ACC112 (cell line): ENCODE data around the gene CD8B2.
"Not testable (repeated sequence)": the region's sequence is repeated elsewhere in the genome, so short reads cannot be mapped to it uniquely, and the experiment has no call there.

ENCODE experiments used
- H2AFZ ChIP-seq: fragments of 200-600 bp; sonication (generic); one replicate; pipeline ENCODE4 v1.6.0; 2017; ENCODE audit warnings: antibody characterized with exemption, low read length; ENCODE audit not compliant: unreplicated experiment
- H3K27ac ChIP-seq: fragments of 200-600 bp; sonication (generic); 2 replicates; pipeline ENCODE4 v1.5.1; 2014; ENCODE audit warnings: low read depth, mild to moderate bottlenecking, antibody characterized with exemption, low read length, moderate library complexity
- H3K27me3 ChIP-seq: fragments of 200-600 bp; sonication (generic); 2 replicates; pipeline ENCODE4 v1.6.1; 2014; ENCODE audit warnings: mild to moderate bottlenecking, antibody characterized with exemption, low read length, moderate library complexity, mixed read lengths; ENCODE audit not compliant: insufficient read depth
- H3K36me3 ChIP-seq: fragments of 200-600 bp; sonication (generic); 2 replicates; pipeline ENCODE4 v1.6.1; 2016; ENCODE audit warnings: mild to moderate bottlenecking, antibody characterized with exemption, low read length, moderate library complexity, mixed read lengths; ENCODE audit not compliant: insufficient read depth
- H3K4me1 ChIP-seq: fragments of 200-600 bp; sonication (generic); one replicate; pipeline ENCODE4 v1.6.1; 2016; ENCODE audit warnings: low read length, mixed read lengths; ENCODE audit not compliant: insufficient read depth, unreplicated experiment, control insufficient read depth
- H3K4me3 ChIP-seq: fragments of 200-600 bp; sonication (generic); 2 replicates; pipeline ENCODE4 v1.5.1; 2014; ENCODE audit warnings: mild to moderate bottlenecking, low read depth, low read length
- H3K79me2 ChIP-seq: fragments of 200-600 bp; sonication (generic); one replicate; pipeline ENCODE4 v1.6.0; 2016; ENCODE audit warnings: low read length; ENCODE audit not compliant: control insufficient read depth, unreplicated experiment, insufficient read depth

Gene CD8B2

DNA sequence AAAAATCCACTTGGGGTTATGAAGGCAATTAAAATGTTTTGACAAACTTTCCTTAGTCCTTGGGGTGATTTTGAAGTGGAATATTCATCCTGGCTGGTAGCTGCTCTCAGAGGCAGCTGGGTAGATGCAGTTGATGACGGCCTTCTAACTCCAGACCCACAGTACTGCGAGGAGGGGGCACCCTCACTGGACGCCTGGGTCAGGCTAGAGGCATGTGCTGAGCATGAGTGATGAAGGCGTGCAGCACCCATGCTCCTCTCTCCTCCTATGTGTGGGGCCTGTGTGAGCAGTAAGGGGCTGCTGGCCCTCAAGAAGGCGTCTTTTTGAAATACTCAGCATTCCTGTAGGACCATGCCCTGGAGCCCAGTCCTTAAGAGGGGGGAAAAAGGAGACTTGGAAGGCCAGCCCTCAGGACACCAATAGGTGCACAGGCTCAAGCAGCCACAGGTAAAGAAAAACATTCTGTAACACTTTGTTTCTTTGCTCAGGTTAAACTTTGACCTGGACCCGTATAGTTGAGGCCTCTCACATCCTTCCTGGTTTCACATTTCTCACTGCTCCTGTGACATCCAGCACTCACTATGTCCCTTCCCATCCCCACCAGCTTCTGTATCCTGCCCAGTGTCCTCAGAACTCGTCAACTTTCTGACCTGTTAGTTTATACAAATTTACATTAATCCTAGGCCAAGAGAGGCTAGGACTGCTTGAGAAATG is 64.4 kb downstream of the CD8B2 start:
- Histone ChIP-seq H2AFZ (no peak overlapping the region), H3K27ac (no peak overlapping the region), H3K4me1 (no peaks in the 10 kb centered on the region), H3K36me3 (no peaks in the 10 kb centered on the region), H3K27me3 (peaks cover 7% of the 10 kb centered on the region; the same call in 1 of the 2 replicates), H3K79me2 (no peaks in the 10 kb centered on the region), H3K4me3 (no peak overlapping the region)

DNA sequence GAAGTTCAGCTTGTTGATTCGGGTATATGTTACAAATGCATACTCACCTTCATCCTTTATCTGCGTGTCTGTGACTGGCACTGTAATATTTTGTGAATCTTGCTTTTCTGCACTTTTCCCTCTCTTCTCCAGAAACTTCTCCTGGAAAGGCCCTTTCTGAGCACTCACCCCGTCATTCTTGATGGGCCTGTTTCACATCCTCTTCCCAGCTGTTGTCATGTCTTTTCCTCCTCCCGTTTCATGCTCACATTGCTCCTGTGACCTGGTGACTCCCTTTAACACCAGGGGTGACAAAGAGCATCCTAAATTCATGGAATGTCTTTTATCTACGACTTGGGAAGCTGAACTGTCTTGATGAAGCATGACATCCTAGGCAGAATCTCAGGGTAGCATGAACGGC is 65.8 kb downstream of the CD8B2 start:
- Histone ChIP-seq H3K27me3 (no peaks in the 10 kb centered on the region), H3K4me3 (no peak overlapping the region), H3K36me3 (no peaks in the 10 kb centered on the region), H3K79me2 (no peaks in the 10 kb centered on the region), H2AFZ (no peak overlapping the region), H3K4me1 (no peaks in the 10 kb centered on the region), H3K27ac (no peak overlapping the region)

DNA sequence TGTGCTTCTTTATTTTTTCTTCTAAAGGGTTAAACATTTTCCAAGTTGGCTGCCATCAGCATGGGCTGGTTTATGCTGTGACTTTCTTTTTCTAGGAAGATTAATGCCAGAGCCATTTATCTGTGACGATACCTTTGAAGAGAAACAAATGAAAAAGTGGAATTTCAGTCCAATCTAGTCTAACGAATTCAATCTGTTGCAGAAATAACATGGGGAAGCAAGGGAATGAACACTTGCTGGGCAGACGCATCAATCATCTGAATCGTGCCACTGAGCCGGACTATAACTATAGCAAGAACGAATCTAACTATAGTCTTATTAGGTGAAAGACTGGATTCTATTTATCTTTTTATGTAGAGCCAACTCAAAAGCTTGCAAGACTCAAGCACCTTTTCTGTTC is 66.2 kb downstream of the CD8B2 start:
- Histone ChIP-seq H3K4me3 (no peak overlapping the region), H3K4me1 (no peaks in the 10 kb centered on the region), H3K27me3 (no peaks in the 10 kb centered on the region), H2AFZ (no peak overlapping the region), H3K27ac (no peak overlapping the region), H3K79me2 (no peaks in the 10 kb centered on the region), H3K36me3 (no peaks in the 10 kb centered on the region)

DNA sequence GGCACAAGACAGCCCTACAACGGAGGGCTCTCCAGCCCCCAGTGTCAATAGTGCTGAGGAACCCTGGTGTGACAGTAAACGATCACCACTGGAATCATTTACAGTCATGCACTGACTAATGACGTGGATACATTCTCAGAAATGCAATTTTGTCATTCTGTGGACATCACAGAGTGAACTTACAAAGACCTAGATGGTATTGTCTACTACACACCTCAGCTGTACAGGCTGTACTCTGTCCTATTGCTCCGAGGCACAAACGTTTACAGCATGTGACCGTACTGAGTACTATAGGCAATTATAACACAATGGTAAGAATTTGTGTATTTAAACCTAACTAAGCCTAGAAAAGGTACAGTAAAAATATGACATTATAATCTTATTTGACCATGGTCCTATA is 67.2 kb downstream of the CD8B2 start:
- Histone ChIP-seq H3K36me3 (no peaks in the 10 kb centered on the region), H3K4me3 (no peak overlapping the region), H3K4me1 (no peaks in the 10 kb centered on the region), H3K27me3 (no peaks in the 10 kb centered on the region), H2AFZ (no peak overlapping the region), H3K79me2 (no peaks in the 10 kb centered on the region), H3K27ac (no peak overlapping the region)

DNA sequence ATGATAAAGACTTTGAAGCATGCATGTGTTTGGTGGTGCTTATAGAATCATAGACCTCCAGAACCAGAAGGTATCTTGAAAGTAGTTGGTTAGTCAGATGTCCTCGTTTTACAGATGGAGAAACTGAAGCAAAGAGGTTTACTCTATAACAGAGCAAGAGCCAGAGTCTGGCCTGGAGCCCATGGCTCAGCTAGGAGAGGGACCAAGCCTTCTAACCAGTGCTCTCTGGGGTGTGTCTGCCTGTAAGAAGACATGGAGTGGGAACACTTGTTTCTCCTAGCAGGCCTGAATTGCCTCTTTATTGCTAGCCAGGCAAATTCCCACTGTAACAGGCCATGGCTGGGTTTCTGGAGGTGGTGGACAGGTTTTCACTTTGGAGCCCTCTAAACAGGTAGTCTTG is 67.9 kb downstream of the CD8B2 start:
- H2AFZ ChIP-seq, result no peak overlapping the region
- no peaks in the 10 kb centered on the region for H3K36me3 ChIP-seq
- H3K79me2 ChIP-seq, result no peaks in the 10 kb centered on the region
- no peaks in the 10 kb centered on the region for H3K4me1 ChIP-seq
- no peak overlapping the region for H3K27ac ChIP-seq
- H3K27me3 ChIP-seq, result no peaks in the 10 kb centered on the region
- H3K4me3 ChIP-seq, result no peak overlapping the region

DNA sequence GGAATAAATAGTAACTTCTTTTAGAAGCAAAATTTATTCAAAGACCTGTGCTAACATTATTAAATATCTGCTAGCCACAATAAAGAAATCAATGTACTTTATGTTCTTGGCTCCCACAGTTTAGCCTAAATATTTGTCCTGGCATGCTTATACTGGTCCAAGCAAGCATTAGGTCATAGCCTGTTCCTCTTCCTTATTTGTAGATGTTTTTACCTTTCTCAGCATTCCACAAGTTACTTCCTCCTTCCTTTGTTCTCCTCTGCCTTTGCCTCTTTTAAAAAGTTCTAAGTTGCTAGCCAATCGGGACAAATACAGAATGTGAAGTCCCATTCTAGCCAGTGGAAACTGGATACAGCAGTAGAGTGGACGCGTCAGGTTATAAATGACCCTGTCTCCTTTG is 72.6 kb downstream of the CD8B2 start:
- not testable (repeated sequence) for H2AFZ ChIP-seq, H3K36me3 ChIP-seq

DNA sequence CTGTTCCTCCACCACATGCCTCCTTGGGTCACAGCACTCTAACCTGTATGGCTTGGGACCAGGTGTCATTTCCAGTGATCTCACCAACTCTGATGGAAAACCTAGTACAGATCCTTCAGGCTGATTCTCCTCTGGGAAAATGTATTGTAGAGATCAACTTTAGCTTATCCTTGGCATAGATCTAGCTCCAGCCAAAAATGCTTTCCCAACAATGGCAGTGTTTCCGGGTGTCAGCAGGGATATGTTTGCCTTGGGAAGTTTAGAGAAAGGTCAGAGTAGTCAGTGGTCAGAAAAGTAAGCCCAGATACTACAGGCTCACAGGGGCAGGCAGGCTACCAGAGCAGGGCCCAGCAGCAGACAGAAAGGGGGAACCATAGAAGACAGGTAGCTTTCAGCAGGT is 73.6 kb downstream of the CD8B2 start:
- Histone ChIP-seq H3K36me3 (no peaks in the 10 kb centered on the region), H2AFZ (no peak overlapping the region), H3K4me1 (no peaks in the 10 kb centered on the region), H3K79me2 (no peaks in the 10 kb centered on the region), H3K27me3 (no peaks in the 10 kb centered on the region; the same call in 1 of the 2 replicates), H3K4me3 (no peak overlapping the region), H3K27ac (no peak overlapping the region)

More for the DNA sequence above, 72.6 kb downstream of the CD8B2 start:
- not testable (repeated sequence) for H3K79me2 ChIP-seq, H3K4me1 ChIP-seq, H3K27me3 ChIP-seq, H3K27ac ChIP-seq, H3K4me3 ChIP-seq

DNA sequence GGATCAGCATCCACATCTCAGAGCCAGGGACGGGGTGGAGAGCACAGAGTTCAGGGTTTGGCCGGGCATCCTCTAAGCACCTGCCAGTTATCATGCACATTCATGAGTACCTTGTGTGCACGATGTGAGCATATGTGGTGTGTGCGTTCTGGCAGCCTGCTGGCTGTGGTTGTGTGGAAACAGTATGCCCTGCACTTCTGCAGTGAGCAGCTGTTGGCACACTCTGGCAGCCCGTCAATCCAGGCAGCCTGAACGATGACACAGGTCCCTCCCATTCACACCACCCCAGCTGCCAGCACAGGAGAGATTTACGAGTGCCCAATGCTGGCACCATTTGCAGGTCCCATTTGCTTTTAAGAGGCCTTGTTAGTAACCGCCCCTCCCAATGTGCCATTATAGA is 74.2 kb downstream of the CD8B2 start:
- Histone ChIP-seq H3K36me3 (no peaks in the 10 kb centered on the region), H3K27me3 (no peaks in the 10 kb centered on the region; the same call in 1 of the 2 replicates), H2AFZ (no peak overlapping the region), H3K4me1 (no peaks in the 10 kb centered on the region), H3K27ac (no peak overlapping the region), H3K79me2 (no peaks in the 10 kb centered on the region), H3K4me3 (no peak overlapping the region)

DNA sequence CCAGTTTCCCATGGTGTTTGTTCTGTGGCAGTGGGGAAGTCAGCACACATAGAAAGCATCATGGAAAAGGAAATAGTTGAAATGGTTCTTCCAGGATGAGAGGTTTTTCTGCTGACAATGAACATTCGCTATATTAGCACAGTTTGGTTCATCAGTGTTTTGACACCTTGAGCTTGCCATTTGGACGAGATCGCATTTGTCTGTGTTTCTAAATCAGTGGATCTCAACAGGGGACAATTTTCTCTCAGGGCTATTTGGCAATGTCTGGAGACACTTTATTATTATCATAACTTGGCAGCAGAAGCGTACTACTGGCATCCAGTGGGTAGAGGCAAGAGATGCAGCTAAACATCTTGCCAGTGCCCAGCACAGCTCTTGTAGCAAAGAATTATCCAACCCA is 74.6 kb downstream of the CD8B2 start:
- H3K4me1 ChIP-seq, result no peaks in the 10 kb centered on the region
- H3K4me3 ChIP-seq, result no peak overlapping the region
- H3K79me2 ChIP-seq, result no peaks in the 10 kb centered on the region
- H3K27ac ChIP-seq, result no peak overlapping the region
- no peaks in the 10 kb centered on the region; the same call in 1 of the 2 replicates for H3K27me3 ChIP-seq
- no peaks in the 10 kb centered on the region for H3K36me3 ChIP-seq
- no peak overlapping the region for H2AFZ ChIP-seq

DNA sequence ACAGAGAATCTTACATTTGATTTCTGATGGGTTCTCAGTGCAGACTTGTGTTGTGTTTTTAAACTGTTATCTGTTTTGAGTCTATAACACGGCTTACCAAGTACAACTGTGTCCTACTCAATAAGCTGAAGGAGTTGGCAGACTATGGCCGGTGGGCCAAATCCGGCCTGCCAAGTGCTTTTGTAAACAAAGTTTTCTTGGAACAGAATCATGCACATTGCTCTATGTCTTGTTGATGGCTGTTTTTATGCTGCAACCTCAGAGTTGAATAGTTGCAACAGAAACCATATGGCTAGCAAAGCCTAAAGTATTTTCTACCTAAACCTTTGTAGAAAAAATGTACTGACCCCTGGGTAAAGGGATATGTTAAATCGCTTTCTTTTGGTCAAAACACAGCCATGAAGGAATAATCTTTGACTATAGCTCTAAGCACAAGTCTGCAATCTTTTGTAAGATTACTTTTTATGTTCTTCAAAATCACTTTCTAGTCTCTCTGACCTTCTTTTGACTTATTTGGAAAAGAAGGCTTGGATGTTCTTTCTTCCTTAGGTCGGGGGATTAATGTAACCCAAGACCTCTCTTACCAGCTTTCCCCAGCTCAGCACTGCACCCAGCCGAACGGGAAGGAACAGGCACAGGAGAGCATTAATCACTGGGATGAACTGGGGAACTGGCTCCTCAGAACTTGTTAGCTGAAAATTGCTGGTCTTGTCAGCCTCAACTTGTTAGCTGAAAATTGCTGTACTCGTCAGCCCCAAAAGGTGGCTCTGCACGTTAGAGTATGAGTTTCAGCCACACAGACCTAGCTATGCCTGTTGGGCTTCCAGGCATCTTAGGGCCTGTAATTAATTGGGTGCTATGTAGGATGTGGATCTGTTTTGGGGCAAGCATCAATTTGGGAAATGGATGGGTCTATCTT is 75.4 kb downstream of the CD8B2 start:
- no peak overlapping the region for H3K27ac ChIP-seq
- H3K79me2 ChIP-seq, result no peaks in the 10 kb centered on the region
- H3K27me3 ChIP-seq, result no peaks in the 10 kb centered on the region; the same call in 1 of the 2 replicates
- H2AFZ ChIP-seq, result no peak overlapping the region
- no peak overlapping the region for H3K4me3 ChIP-seq
- no peaks in the 10 kb centered on the region for H3K4me1 ChIP-seq
- no peaks in the 10 kb centered on the region for H3K36me3 ChIP-seq

DNA sequence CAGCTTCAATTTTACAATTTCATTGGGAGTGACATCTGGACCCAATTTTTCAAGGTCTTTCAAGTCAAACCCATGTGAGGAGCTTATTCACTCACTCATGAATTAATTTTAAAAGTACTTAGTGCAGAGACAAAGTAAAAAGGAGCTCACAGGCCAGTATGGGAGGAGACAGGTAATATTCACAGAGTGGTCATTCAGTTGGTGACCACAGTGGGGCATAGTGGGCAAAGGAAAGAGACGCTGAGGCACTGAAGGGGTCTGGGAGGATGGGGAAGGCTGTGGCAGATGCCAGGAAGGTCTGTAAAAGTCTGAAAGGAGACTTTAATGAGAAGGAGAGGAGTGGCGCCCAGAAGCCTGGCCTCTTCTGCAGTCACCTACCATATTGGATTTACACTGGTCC is 76.0 kb downstream of the CD8B2 start:
- H3K4me3 ChIP-seq, result no peak overlapping the region
- H3K27ac ChIP-seq, result no peak overlapping the region
- no peak overlapping the region for H2AFZ ChIP-seq
- H3K4me1 ChIP-seq, result no peaks in the 10 kb centered on the region
- H3K27me3 ChIP-seq, result no peaks in the 10 kb centered on the region; the same call in 1 of the 2 replicates
- H3K79me2 ChIP-seq, result no peaks in the 10 kb centered on the region
- no peaks in the 10 kb centered on the region for H3K36me3 ChIP-seq
